GM23338 (cell line): ENCODE results near the gene SOX12. TPM values are rescaled to one million over a fixed set of nuclear protein-coding genes. Genes with fewer than 3 reads are reported as not detected.

Source experiments
- ATAC-seq: fragments of 200-7000 bp; cut with Tn5 transposase; 3 replicates; pipeline ENCODE4 v1.9.1; 2020
- DNase-seq: peaks from one replicate; pipeline ENCODE4 v3.0.0-alpha.2; 2015; ENCODE audit warnings: low spot score
- H2AFZ ChIP-seq: fragments of 200-600 bp; sonication (generic); 2 replicates; pipeline ENCODE4 v1.8.0; 2016; ENCODE audit warnings: antibody characterized with exemption, mild to moderate bottlenecking, moderate library complexity
- H3F3A ChIP-seq: fragments of 200-600 bp; sonication (generic); replicated peaks from 2 replicates; pipeline ENCODE4 v1.8.0; 2017; ENCODE audit warnings: antibody characterized with exemption, mixed run types, low read depth
- H3K27ac ChIP-seq: fragments of 200-600 bp; sonication (generic); 2 replicates; pipeline ENCODE4 v1.6.1; 2016; ENCODE audit warnings: low read depth
- H3K27me3 ChIP-seq: fragments of 200-600 bp; sonication (generic); 2 replicates; pipeline ENCODE4 v1.8.0; 2016; ENCODE audit warnings: mild to moderate bottlenecking, mixed run types, moderate library complexity; ENCODE audit not compliant: insufficient read depth
- H3K36me3 ChIP-seq: fragments of 200-600 bp; sonication (generic); 2 replicates; pipeline ENCODE4 v1.8.0; 2016; ENCODE audit warnings: mild to moderate bottlenecking; ENCODE audit not compliant: insufficient read depth
- H3K4me1 ChIP-seq: fragments of 200-600 bp; sonication (generic); 2 replicates; pipeline ENCODE4 v1.8.0; 2016; ENCODE audit warnings: mild to moderate bottlenecking, moderate library complexity; ENCODE audit not compliant: insufficient read depth
- H3K4me2 ChIP-seq: fragments of 200-600 bp; sonication (generic); 2 replicates; pipeline ENCODE4 v1.7.1; 2017; ENCODE audit warnings: mixed run types
- H3K4me3 ChIP-seq: fragments of 200-600 bp; sonication (generic); 2 replicates; pipeline ENCODE4 v1.6.1; 2016; ENCODE audit warnings: mixed run types
- H3K79me2 ChIP-seq: fragments of 200-600 bp; sonication (generic); replicated peaks from 2 replicates; pipeline ENCODE4 v1.8.0; 2017; ENCODE audit warnings: mild to moderate bottlenecking; ENCODE audit not compliant: insufficient read depth
- H3K9me2 ChIP-seq: fragments of 200-600 bp; sonication (generic); 2 replicates; pipeline ENCODE4 v1.8.0; 2017; ENCODE audit not compliant: insufficient read depth
- H4K20me1 ChIP-seq: fragments of 200-600 bp; sonication (generic); replicated peaks from 2 replicates; pipeline ENCODE4 v1.8.0; 2017; ENCODE audit warnings: mild to moderate bottlenecking; ENCODE audit not compliant: insufficient read depth
- H3K27ac Mint-ChIP-seq: 2 replicates; pipeline ENCODE4 v1.8.0; 2020; ENCODE audit warnings: inconsistent platforms, mild to moderate bottlenecking, moderate library complexity, mixed read lengths
- H3K27me3 Mint-ChIP-seq: 3 replicates; pipeline ENCODE4 v1.8.0; 2022; ENCODE audit warnings: low read depth, mild to moderate bottlenecking, moderate library complexity, mixed read lengths, inconsistent platforms; ENCODE audit not compliant: insufficient read depth, poor library complexity
- H3K36me3 Mint-ChIP-seq: 3 replicates; pipeline ENCODE4 v1.8.0; 2021; ENCODE audit warnings: low read depth, mild to moderate bottlenecking, inconsistent platforms, moderate library complexity, mixed read lengths
- H3K4me1 Mint-ChIP-seq: 3 replicates; pipeline ENCODE4 v1.8.0; 2020; ENCODE audit warnings: mild to moderate bottlenecking, inconsistent platforms, mixed read lengths
- H3K4me3 Mint-ChIP-seq: 3 replicates; pipeline ENCODE4 v1.8.0; 2021; ENCODE audit warnings: moderate library complexity, mild to moderate bottlenecking, inconsistent platforms, mixed read lengths
- H3K9me3 Mint-ChIP-seq: 3 replicates; pipeline ENCODE4 v1.8.0; 2020; ENCODE audit warnings: moderate library complexity, mild to moderate bottlenecking, inconsistent platforms, mixed read lengths
- EZH2 ChIP-seq: fragments of 200-600 bp; sonication (generic); IDR thresholded peaks from one replicate; pipeline ENCODE4 v1.8.0; 2017; ENCODE audit warnings: antibody characterized with exemption, mild to moderate bottlenecking, low read depth; ENCODE audit not compliant: unreplicated experiment
- JUNB ChIP-seq: IDR thresholded peaks from one replicate; pipeline ENCODE4 v1.6.1; 2016; ENCODE audit warnings: antibody characterized with exemption; ENCODE audit not compliant: unreplicated experiment
- NANOG ChIP-seq: IDR thresholded peaks from 2 replicates; pipeline ENCODE4 v1.6.1; 2016; ENCODE audit warnings: antibody characterized with exemption, borderline replicate concordance
- POLR2AphosphoS5 ChIP-seq: IDR thresholded peaks from 2 replicates; pipeline ENCODE4 v1.6.1; 2016; ENCODE audit warnings: antibody characterized with exemption, low read depth
- STAT1 ChIP-seq: IDR thresholded peaks from one replicate; pipeline ENCODE4 v1.6.1; 2016; ENCODE audit warnings: antibody characterized with exemption; ENCODE audit not compliant: unreplicated experiment
- ZNF331 ChIP-seq: fragments of 250-450 bp; sonication (Bioruptor Pico); IDR thresholded peaks from 2 replicates; pipeline ENCODE4 v1.5.0; 2020; ENCODE audit warnings: low read depth, mild to moderate bottlenecking, moderate library complexity
- polyA plus RNA-seq: library from polyadenylated mRNA; unstranded; fragments of >200 nt; fragmentation: Nextera tagmentation; extraction: Ambion mirVana; gene quantifications from 2 replicates; pipeline ENCODE4 v1.2.1, GENCODE V29; 2016
- total RNA-seq: library from RNA; depleted of rRNA; stranded (reverse); fragments of >200 nt; shearing (Covaris generic); gene quantifications from 2 replicates; pipeline ENCODE4 v1.2.3, GENCODE V29; 2014
- TF ChIP-seq, protein P1 (sequence below): fragments of 250-450 bp; sonication (Bioruptor Pico); IDR thresholded peaks from 2 replicates; pipeline ENCODE4 v1.5.0; 2020; ENCODE audit warnings: mild to moderate bottlenecking, moderate library complexity

SOX12 gene
- total and polyA plus RNA-seq, 2 experiments from 2014 or later: 14.1 to 32.0 TPM

DNA sequence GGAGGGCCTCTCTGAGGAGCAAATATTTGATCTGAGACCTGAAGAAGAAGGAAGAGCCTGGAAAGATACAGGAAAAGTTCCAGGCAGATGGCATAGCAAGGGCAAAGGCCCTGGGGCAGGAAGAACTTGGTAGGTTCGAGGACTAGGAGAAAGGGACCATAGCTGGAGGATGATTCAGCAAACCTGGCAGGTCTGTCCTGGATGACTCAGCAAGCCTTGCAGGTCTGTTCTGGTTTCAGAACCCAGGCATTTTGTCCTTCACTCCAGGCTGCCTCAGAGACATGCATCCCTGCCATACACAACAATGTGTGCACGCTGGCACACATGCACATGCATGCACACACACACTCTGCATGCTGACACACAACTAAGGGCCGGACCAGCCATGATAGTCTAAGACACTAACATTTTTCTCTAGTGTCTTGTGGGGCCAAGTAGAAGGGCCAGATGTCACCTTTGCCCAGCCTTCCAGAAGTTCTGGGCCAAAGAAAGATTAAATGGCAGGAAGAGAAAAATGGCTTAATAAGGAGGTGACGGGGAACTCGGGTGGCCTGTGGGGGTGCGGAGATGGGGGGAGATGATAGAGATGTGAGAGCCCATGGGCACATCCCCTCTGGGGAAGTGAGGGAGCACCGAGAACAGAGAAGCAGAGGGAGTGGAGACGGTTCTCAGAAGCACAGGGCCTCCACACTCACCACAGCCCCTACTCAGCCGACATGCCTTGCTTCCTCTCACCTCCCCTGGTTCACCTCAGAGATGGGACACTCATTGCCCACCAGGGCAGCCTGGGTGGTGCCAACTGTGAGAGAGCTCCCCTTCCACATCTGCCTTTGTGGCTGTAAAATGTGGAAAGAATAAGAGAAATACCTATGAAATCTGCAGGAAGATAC is 39.8 kb downstream of the SOX12 start (continued):
- TF ChIP-seq POLR2AphosphoS5: no peak
- no peak for TF ChIP-seq STAT1
- no peak for TF ChIP-seq EZH2
- TF ChIP-seq, protein P1, sequence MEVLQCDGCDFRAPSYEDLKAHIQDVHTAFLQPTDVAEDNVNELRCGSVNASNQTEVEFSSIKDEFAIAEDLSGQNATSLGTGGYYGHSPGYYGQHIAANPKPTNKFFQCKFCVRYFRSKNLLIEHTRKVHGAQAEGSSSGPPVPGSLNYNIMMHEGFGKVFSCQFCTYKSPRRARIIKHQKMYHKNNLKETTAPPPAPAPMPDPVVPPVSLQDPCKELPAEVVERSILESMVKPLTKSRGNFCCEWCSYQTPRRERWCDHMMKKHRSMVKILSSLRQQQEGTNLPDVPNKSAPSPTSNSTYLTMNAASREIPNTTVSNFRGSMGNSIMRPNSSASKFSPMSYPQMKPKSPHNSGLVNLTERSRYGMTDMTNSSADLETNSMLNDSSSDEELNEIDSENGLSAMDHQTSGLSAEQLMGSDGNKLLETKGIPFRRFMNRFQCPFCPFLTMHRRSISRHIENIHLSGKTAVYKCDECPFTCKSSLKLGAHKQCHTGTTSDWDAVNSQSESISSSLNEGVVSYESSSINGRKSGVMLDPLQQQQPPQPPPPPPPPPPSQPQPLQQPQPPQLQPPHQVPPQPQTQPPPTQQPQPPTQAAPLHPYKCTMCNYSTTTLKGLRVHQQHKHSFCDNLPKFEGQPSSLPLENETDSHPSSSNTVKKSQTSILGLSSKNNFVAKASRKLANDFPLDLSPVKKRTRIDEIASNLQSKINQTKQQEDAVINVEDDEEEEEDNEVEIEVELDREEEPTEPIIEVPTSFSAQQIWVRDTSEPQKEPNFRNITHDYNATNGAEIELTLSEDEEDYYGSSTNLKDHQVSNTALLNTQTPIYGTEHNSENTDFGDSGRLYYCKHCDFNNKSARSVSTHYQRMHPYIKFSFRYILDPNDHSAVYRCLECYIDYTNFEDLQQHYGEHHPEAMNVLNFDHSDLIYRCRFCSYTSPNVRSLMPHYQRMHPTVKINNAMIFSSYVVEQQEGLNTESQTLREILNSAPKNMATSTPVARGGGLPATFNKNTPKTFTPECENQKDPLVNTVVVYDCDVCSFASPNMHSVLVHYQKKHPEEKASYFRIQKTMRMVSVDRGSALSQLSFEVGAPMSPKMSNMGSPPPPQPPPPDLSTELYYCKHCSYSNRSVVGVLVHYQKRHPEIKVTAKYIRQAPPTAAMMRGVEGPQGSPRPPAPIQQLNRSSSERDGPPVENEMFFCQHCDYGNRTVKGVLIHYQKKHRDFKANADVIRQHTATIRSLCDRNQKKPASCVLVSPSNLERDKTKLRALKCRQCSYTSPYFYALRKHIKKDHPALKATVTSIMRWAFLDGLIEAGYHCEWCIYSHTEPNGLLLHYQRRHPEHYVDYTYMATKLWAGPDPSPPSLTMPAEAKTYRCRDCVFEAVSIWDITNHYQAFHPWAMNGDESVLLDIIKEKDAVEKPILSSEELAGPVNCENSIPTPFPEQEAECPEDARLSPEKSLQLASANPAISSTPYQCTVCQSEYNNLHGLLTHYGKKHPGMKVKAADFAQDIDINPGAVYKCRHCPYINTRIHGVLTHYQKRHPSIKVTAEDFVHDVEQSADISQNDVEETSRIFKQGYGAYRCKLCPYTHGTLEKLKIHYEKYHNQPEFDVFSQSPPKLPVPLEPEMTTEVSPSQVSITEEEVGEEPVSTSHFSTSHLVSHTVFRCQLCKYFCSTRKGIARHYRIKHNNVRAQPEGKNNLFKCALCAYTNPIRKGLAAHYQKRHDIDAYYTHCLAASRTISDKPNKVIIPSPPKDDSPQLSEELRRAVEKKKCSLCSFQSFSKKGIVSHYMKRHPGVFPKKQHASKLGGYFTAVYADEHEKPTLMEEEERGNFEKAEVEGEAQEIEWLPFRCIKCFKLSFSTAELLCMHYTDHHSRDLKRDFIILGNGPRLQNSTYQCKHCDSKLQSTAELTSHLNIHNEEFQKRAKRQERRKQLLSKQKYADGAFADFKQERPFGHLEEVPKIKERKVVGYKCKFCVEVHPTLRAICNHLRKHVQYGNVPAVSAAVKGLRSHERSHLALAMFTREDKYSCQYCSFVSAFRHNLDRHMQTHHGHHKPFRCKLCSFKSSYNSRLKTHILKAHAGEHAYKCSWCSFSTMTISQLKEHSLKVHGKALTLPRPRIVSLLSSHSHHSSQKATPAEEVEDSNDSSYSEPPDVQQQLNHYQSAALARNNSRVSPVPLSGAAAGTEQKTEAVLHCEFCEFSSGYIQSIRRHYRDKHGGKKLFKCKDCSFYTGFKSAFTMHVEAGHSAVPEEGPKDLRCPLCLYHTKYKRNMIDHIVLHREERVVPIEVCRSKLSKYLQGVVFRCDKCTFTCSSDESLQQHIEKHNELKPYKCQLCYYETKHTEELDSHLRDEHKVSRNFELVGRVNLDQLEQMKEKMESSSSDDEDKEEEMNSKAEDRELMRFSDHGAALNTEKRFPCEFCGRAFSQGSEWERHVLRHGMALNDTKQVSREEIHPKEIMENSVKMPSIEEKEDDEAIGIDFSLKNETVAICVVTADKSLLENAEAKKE (CRISPR knock-in tag): no peak

DNA sequence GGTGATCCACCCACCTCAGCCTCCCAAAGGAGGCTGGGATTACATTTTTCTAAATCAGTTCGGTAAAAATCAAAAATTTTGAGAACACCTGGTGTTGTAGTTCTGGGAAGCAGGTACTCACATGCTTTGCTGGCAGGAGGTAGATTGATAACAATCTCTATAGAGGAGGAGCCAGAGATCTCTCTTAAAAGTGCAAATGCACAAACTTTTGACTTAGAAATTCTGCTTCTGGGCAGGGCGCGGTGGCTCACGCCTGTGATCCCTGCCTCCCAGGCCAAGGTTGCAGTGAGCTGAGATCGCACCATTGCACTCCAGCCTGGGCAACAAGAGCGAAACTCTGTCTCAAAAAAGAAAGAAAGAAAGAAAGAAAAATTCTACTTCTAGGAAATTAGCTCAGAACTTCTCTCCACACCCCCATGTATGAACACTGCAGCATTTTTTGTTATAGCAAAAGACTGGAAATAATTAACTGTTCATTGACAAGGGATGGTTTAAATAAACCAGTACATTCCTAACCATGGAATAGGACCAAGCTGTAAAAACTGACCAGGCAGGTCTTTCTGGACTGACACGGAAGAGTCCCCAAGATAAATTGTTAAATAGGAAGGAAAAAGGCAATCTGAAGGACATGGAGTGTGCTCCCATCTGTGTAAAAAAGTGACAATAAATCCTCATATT is 40.8 kb downstream of the SOX12 start:
- no peak overlapping the region for H3K27ac Mint-ChIP-seq
- H3K4me2 ChIP-seq: no peak overlapping the region
- H3K9me3 Mint-ChIP-seq: no peaks in the 10 kb centered on the region
- 0 out of 2 replicates have a peak, but pooled peaks cover 3% of the 10 kb centered on the region for H3F3A ChIP-seq
- no peaks in the 10 kb centered on the region for H3K4me1 ChIP-seq
- peaks cover 10% of the 10 kb centered on the region for H3K4me1 Mint-ChIP-seq
- H4K20me1 ChIP-seq: no peaks in the 10 kb centered on the region
- ATAC-seq (no peak), DNase-seq (no peak)
- no peak overlapping the region for H3K4me3 Mint-ChIP-seq
- H3K4me3 ChIP-seq: no peak overlapping the region
- no peak overlapping the region for H2AFZ ChIP-seq
- no peaks in the 10 kb centered on the region for H3K79me2 ChIP-seq
- H3K27me3 ChIP-seq: no peaks in the 10 kb centered on the region
- H3K36me3 ChIP-seq: no peaks in the 10 kb centered on the region
- no peaks in the 10 kb centered on the region for H3K9me2 ChIP-seq
- TF ChIP-seq, protein P1 (CRISPR knock-in tag): no peak
- TF ChIP-seq JUNB (no peak), ZNF331 (CRISPR knock-in tag) (no peak), NANOG (no peak)
- H3K36me3 Mint-ChIP-seq: no peaks in the 10 kb centered on the region
- H3K27me3 Mint-ChIP-seq: peaks cover 20% of the 10 kb centered on the region
- H3K27ac ChIP-seq: no peak overlapping the region
